MM.1S (cell line): Measurements from ENCODE around the gene ANKRD2.

Experiments
- CTCF ChIP-seq: fragments of 300-600 bp; sonication (generic); IDR thresholded peaks from 2 replicates; pipeline ENCODE4 v1.5.1; 2016; ENCODE audit warnings: antibody characterized with exemption, low read length, mixed read lengths
- EZH2 ChIP-seq: fragments of 300-600 bp; sonication (generic); optimal IDR thresholded peaks from 2 replicates; pipeline ENCODE3; 2017; ENCODE audit warnings: low read depth, mild to moderate bottlenecking, antibody characterized with exemption, low read length, mixed read lengths
- EZH2phosphoT487 ChIP-seq: fragments of 300-600 bp; sonication (generic); IDR thresholded peaks from 2 replicates; pipeline ENCODE4 v1.6.1; 2018; ENCODE audit warnings: antibody characterized with exemption, low read length

- no peak for TF ChIP-seq CTCF
- no peak for TF ChIP-seq EZH2phosphoT487
- no peak for TF ChIP-seq EZH2
These were observed 36.5 kb downstream of the ANKRD2 start for GRCh38 chr10:97608991-97609561.
